ENCODE measurements around the gene CYBC1. TPM values are rescaled to one million over a fixed set of nuclear protein-coding genes. Genes with fewer than 3 reads are reported as not detected.

CYBC1 gene
- total RNA-seq, 2 experiments from 2014 or later: 269 to 378 TPM

DNA sequence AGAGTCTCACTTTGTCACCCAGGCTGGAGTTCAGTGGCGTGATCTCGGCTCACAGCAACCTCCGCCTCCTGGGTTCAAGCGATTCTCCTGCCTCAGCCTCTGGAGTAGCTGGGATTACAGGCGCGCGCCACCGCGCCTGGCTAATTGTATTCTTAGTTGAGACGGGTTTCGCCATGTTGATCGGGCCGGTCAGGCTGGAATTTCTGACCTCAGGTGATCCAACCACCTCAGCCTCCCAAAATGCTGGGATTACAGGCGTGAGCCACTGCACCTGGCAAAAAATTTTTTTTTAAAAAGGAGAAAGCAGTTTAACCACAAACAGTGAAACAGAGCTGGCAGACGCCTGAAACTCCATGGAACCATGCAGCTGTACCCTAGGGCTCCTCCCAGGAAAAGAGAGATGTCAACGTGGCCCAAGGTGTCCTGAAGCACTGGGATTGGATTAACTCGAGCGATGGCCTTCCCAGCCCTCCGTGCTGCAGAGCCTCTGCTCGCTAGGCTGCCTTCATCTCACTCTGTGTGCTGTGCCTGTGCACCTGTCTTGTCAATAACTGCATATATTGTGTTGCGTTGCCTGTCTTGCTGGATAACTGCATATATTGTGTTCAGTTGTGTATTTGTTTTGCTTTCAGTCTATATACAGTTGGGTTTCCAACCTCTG is 39.4 kb upstream of the CYBC1 start:
- Mint-ChIP-seq H3K36me3 (peaks cover 25% of the 10 kb centered on the region), H3K9me3 (ENCODE audit: low read depth) (no peaks in the 10 kb centered on the region), H3K4me3 (no peak overlapping the region), H3K27ac (peak overlapping the region; percentile 13), H3K27me3 (no peaks in the 10 kb centered on the region), H3K4me1 (peaks cover 34% of the 10 kb centered on the region)
- ATAC-seq (no peak), DNase-seq (no peak)
- CTCF ChIA-PET: interaction anchor here (1.6 kb wide), 1 partner anchor 8 kb away, joined by 3 read pairs; no protein-coding TSS in a partner anchor

DNA sequence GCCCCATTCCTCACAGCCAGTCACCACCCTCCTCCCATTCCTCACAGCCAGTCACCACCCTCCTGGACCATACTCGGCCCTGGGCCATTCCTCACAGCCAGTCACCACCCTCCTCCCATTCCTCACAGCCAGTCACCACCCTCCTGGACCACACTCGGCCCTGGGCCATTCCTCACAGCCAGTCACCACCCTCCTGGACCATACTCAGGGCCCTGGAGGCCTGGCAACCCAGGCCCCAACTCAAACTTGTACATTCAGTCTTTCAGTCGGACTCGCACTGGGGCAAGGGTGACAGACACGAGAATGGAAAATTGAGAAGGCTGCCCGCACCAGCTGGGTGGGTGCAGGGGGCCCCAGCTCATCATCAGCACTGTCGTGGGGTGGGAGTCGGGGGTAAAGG is 38.6 kb upstream of the CYBC1 start:
- Mint-ChIP-seq H3K4me3 (no peak overlapping the region), H3K27ac (peak overlapping the region; percentile 3), H3K9me3 (ENCODE audit: low read depth) (no peaks in the 10 kb centered on the region), H3K36me3 (peaks cover 30% of the 10 kb centered on the region), H3K27me3 (no peaks in the 10 kb centered on the region), H3K4me1 (peaks cover 30% of the 10 kb centered on the region)
- CTCF ChIA-PET: no interaction called here
- DNase-seq: no peak
- no peak for ATAC-seq

DNA sequence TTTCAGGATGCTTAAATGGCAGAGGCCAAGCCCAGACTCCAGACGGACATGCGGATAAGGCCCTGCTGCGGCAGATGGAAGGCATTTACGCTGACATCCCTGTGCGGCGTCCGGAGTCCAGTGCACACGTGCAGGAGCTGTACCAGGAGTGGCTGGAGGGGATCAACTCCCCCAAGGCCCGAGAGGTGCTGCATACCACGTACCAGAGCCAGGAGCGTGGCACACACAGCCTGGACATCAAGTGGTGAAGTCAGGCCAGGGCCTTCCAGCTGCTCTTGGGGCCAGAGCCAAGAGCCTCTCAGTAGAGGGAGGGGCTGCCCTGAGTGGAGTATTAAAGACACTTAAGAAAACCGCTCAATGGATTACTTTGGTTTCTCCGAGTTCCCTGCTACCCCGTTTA is 37.4 kb upstream of the CYBC1 start:
- no peak overlapping the region for H3K27ac Mint-ChIP-seq
- ATAC-seq: no peak
- peaks cover 23% of the 10 kb centered on the region for H3K4me1 Mint-ChIP-seq

DNA sequence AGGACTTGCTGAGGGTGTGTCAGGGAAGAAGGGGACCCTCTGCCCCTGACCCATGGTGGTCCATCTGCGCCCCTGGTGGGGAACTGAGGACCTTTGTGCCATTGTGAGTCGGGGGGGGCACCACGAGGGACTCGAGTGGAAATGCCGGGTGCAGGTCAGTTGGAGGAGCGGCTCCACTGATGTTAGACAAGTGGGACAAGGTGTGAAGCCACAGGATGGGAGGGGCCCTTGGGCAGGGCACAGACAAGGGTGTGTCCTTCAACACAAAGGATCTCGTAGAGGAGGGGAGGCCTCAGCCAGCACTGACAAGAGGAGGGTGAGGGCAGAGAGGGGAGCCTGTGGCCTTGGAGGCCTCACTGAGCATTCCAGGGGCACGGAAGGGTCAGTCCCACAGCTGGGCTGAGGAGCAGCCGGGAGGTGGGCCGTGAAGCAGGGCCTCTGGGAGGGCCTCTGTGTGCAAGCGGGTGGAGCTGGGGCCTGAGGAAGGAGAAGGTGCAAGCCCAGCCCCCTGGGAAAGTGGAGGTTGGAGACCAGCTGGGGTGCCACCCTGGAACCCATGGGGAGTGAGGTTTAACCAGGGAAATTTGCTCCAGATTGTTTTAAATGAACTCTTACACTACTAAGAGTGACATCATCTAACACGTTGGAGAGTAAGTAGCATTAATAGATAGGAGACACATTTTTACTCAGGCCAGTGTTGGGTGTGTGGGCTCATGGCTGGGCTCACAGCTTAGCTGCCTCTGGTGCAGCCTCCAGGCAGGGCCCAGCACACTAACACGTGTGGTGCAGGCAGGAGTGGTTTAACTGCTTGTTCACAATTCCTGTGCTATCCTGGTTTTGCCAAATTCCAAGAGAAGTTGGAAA is 35.9 kb upstream of the CYBC1 start:
- no peaks in the 10 kb centered on the region for H3K9me3 Mint-ChIP-seq (ENCODE audit: low read depth)
- ATAC-seq (peak; percentile 71), DNase-seq (peak; percentile 70)
- peak overlapping the region; percentile 72 for H3K27ac Mint-ChIP-seq
- H3K4me1 Mint-ChIP-seq: peaks cover 23% of the 10 kb centered on the region
- CTCF ChIA-PET: interaction anchor here (0.9 kb wide), 1 partner anchor 32 kb away, joined by 3 read pairs; no protein-coding TSS in a partner anchor
- H3K27me3 Mint-ChIP-seq: no peaks in the 10 kb centered on the region
- H3K4me3 Mint-ChIP-seq: no peak overlapping the region
- peaks cover 44% of the 10 kb centered on the region for H3K36me3 Mint-ChIP-seq

More for the DNA sequence above, 37.4 kb upstream of the CYBC1 start:
- no peak for DNase-seq
- no peaks in the 10 kb centered on the region for H3K9me3 Mint-ChIP-seq (ENCODE audit: low read depth)
- CTCF ChIA-PET: no interaction called here
- peaks cover 36% of the 10 kb centered on the region for H3K36me3 Mint-ChIP-seq
- no peaks in the 10 kb centered on the region for H3K27me3 Mint-ChIP-seq
- no peak overlapping the region for H3K4me3 Mint-ChIP-seq

DNA sequence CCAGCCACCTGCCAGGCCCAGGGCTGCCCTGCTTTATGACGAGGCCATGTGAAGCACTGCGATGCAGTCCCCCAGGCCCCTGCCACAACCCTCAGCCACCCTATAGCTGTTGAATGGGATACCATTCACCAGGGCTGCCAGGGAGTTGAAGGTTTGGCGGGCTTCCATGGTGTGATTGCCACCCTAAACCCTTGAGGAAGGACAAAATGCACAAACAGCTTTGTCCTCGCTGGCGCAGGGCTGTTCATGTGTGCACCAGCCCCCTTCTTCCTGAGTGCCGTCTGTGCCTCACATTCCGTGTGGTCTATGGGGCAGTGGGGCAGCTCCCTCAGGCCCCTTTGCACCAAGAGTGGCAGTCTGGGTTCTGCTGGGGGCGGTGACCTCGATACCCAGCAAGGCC is 33.3 kb upstream of the CYBC1 start:
- Mint-ChIP-seq H3K4me3 (no peak overlapping the region), H3K27me3 (no peaks in the 10 kb centered on the region), H3K9me3 (ENCODE audit: low read depth) (no peaks in the 10 kb centered on the region), H3K36me3 (peaks cover 55% of the 10 kb centered on the region), H3K27ac (no peak overlapping the region), H3K4me1 (peaks cover 32% of the 10 kb centered on the region)
- CTCF ChIA-PET: no interaction called here
- ATAC-seq: no peak
- no peak for DNase-seq

DNA sequence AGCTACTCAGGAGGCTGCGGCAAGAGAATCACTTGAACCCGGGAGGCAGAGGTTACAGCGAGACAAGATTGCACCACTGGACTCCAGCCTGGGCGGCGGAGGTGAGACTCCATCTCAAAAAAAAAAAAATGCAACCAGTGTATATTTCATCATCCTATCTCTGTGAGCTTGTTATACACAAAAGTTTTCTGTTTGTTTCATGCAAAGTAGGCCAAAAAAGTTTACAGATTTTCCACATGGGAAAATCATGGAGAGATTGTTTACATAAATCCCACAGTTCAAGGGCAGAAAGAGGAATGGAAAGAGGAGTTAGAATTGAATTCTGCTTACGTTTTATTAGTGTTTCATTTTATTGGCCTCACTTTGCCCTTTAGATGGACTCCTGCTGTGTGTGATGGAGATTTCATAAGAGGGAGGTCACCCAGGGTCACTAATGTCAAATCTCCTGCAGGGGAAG is 32.7 kb upstream of the CYBC1 start:
- Mint-ChIP-seq H3K9me3 (ENCODE audit: low read depth) (no peaks in the 10 kb centered on the region), H3K36me3 (peaks cover 52% of the 10 kb centered on the region), H3K4me1 (peaks cover 38% of the 10 kb centered on the region), H3K27me3 (no peaks in the 10 kb centered on the region), H3K27ac (no peak overlapping the region), H3K4me3 (no peak overlapping the region)
- DNase-seq (no peak), ATAC-seq (no peak)
- CTCF ChIA-PET: no interaction called here

DNA sequence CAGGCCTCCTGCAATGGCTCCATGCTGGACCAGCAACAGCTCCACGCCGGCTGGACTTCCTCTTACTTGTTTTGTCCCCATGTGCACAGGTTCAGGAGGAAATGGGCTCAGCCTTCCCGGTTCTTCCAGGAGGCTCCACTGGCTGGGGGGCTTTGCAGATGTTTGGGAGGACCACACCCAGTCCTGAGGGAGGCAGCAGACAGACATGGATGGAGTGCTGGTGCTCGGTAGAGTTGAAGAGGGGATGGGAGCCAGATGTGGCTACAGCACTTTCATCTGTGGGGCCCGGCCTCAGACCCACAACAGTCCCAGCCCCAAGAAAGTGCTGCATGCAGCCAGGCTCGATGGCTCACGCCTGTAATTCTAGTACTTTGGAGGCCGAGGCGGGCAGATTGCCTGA is 29.8 kb upstream of the CYBC1 start:
- Mint-ChIP-seq H3K9me3 (ENCODE audit: low read depth) (no peaks in the 10 kb centered on the region), H3K27me3 (no peaks in the 10 kb centered on the region), H3K4me1 (peaks cover 32% of the 10 kb centered on the region), H3K27ac (peak overlapping the region; percentile 49), H3K36me3 (peaks cover 43% of the 10 kb centered on the region), H3K4me3 (no peak overlapping the region)
- ATAC-seq (no peak), DNase-seq (no peak)
- CTCF ChIA-PET: interaction anchor here (0.7 to 1.4 kb wide), 2 partner anchors 39 to 112 kb away, joined by 3 to 4 read pairs; partner anchors contain the start of gene FOXK2

DNA sequence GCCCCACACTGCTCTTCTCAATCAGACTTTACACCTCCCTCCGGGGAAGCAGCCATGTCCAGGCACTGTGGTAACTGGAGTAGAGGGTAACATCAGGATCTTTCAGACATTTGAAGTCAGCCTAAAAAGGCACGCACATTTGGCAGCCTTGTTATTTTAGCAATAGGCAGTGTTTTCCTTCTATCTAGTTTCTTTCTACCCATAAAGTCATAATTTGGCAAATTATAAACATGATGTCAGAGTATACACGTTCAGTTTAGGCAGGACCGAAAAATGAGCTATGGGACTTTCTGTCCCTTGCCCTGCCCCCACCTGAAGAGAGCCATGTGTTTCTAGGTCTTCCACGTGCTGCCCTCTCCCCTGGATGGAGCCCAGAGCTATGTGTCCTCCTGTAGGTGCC is 29.1 kb upstream of the CYBC1 start:
- peak overlapping the region; percentile 60 for H3K27ac Mint-ChIP-seq
- H3K36me3 Mint-ChIP-seq: peaks cover 41% of the 10 kb centered on the region
- no peak for DNase-seq
- no peaks in the 10 kb centered on the region for H3K27me3 Mint-ChIP-seq
- CTCF ChIA-PET: interaction anchor here (1.4 kb wide), 1 partner anchor 40 kb away, joined by 3 read pairs; the partner anchor contains the start of gene FOXK2
- no peak for ATAC-seq
- no peak overlapping the region for H3K4me3 Mint-ChIP-seq
- H3K9me3 Mint-ChIP-seq (ENCODE audit: low read depth): no peaks in the 10 kb centered on the region
- H3K4me1 Mint-ChIP-seq: peaks cover 27% of the 10 kb centered on the region

DNA sequence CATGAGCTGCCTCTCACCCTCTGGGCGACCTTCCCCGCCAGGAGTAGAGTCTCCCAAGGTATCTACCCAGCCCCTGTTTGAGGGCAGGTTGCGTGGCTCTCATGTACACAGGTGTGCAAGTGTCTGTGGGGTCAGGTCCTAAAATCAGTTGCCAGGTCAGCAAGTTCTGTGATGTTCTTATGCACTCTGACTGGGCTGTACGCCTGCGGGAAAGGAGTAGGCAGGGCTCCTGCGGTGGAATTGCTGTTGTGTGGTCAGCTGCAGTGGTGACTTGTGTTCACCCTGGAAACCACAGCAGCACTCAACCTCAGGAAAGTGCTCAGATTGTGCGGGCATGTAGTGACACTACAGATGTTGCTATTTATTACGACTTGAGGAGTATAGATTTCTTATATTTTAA is 27.4 kb upstream of the CYBC1 start:
- H3K27me3 Mint-ChIP-seq: no peaks in the 10 kb centered on the region
- no peaks in the 10 kb centered on the region for H3K9me3 Mint-ChIP-seq (ENCODE audit: low read depth)
- H3K27ac Mint-ChIP-seq: peak overlapping the region; percentile 10
- peaks cover 37% of the 10 kb centered on the region for H3K36me3 Mint-ChIP-seq
- ATAC-seq (peak; percentile 43), DNase-seq (no peak)
- CTCF ChIA-PET: no interaction called here
- H3K4me3 Mint-ChIP-seq: no peak overlapping the region
- H3K4me1 Mint-ChIP-seq: peaks cover 26% of the 10 kb centered on the region

DNA sequence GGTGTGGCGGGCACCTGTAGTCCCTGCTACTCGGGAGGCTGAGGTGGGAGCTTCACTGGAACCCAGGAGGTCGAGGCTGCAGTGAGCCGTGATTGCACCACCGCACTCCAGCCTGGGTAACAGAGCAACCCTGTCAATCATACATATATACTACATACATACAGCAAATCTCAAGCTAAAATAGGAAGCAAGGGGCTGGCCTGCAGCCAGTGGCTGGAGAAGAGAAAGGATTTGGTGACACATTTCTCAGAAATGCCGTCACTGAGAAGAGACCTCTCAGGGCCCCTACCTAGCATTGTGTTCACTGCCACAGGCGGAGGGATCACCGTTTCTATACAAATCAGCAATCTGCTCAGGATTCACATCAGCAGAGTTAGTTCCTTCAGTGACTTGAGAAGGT is 24.9 kb upstream of the CYBC1 start:
- Mint-ChIP-seq H3K4me3 (no peak overlapping the region), H3K4me1 (peaks cover 28% of the 10 kb centered on the region), H3K36me3 (peaks cover 36% of the 10 kb centered on the region), H3K27me3 (no peaks in the 10 kb centered on the region), H3K9me3 (ENCODE audit: low read depth) (no peaks in the 10 kb centered on the region), H3K27ac (no peak overlapping the region)
- DNase-seq (no peak), ATAC-seq (no peak)
- CTCF ChIA-PET: no interaction called here

DNA sequence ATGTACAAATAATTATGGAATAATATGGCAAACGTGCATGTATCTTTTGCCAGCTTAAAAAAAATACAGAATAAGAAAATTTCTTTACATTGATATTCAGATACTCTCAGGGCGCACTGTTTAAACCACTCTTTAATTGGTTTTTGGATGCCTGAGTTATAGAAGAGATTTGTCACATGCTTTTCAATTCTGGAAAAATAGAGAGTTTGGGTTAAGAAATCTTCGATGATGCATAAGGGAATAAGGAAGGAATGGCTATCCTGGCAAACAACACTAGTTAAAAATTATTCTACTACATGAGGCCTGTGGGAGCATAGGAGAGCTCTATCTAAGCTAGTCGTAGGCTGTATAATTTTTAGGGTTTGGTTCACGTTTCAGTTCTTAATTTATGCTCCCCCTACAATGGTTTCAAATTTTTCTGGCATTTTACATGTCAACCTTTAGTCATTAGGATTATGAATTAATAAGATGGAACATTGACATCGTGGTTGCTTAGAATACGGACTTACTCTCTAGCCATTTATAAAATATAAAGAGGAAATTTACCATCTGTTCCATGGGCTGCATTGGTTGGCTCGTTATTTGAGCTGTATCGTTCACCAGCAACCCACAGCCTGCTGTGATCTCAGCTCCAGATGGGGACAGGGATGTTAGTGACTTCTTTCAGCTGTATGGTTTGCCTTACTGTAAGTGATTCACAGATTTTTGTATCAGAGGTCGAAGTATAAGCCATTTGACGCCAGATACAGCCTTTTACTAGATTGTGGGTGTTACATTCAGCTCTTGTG is 23.9 kb upstream of the CYBC1 start:
- Mint-ChIP-seq H3K27me3 (no peaks in the 10 kb centered on the region), H3K4me1 (peaks cover 25% of the 10 kb centered on the region), H3K9me3 (ENCODE audit: low read depth) (no peaks in the 10 kb centered on the region), H3K36me3 (peaks cover 35% of the 10 kb centered on the region), H3K4me3 (no peak overlapping the region), H3K27ac (no peak overlapping the region)
- DNase-seq (no peak), ATAC-seq (no peak)
- CTCF ChIA-PET: no interaction called here

DNA sequence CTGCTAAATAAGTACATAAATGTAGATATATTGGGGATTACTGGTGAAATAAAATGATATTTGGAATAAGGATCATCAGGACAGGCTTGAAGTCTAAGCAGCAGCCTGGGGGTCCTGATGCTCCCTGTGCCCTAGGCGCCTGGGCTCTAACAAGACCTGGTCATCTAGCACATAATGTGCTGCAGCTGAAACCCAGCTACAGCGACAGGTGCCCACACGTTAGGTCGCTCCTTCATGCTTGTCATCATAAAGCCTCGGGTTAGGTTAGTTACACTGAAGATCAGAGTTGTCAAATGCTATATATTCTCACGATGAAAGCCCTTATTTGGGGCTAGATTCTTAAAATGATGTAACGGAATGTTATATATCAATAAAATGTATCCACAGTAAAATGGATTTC is 19.5 kb upstream of the CYBC1 start:
- H3K4me1 Mint-ChIP-seq: peaks cover 8% of the 10 kb centered on the region
- H3K9me3 Mint-ChIP-seq (ENCODE audit: low read depth): no peaks in the 10 kb centered on the region
- H3K27me3 Mint-ChIP-seq: no peaks in the 10 kb centered on the region
- no peak for ATAC-seq
- peaks cover 47% of the 10 kb centered on the region for H3K36me3 Mint-ChIP-seq
- CTCF ChIA-PET: interaction anchor here (0.6 kb wide), 1 partner anchor 615 kb away, joined by 3 read pairs; no protein-coding TSS in a partner anchor
- no peak overlapping the region for H3K27ac Mint-ChIP-seq
- no peak overlapping the region for H3K4me3 Mint-ChIP-seq
- no peak for DNase-seq

DNA sequence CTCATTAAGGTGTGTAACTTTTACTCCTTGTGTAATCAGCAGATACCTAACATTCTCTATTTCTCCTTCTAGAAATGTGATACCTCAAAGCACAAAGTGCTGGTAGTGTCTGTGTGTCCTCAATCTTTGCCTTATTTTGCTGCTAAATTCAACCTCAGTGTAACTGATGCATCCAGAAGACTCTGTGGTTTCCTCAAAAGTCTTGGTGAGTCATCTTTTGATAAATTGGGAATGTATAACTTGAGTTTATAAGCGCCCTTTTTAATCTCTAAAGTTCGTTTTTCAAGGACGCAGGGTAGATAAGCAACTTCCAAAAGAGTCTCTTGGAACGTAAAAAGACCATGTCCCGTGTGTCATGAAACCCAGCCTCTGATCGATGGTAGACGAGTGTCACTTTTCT is 18.1 kb upstream of the CYBC1 start:
- Mint-ChIP-seq H3K4me3 (no peak overlapping the region), H3K9me3 (ENCODE audit: low read depth) (no peaks in the 10 kb centered on the region), H3K4me1 (peaks cover 17% of the 10 kb centered on the region), H3K36me3 (peaks cover 51% of the 10 kb centered on the region), H3K27me3 (no peaks in the 10 kb centered on the region), H3K27ac (no peak overlapping the region)
- CTCF ChIA-PET: no interaction called here
- ATAC-seq: no peak
- DNase-seq: no peak
